ENCODE measurements around the gene SLX4IP.

- TF ChIP-seq EZH2 (IDR thresholded peaks at IDR 0.05): no peak
- TF ChIP-seq POLR2AphosphoS5 (IDR thresholded peaks at IDR 0.05; ENCODE audit: borderline replicate concordance, low read depth, low read length): no peak
- TF ChIP-seq FOXP2 (optimal IDR thresholded peaks at IDR 0.05; ENCODE audit: control extremely low read depth, extremely low read length, insufficient read depth): no peak
Measured at GRCh38 chr20:10453241-10453640, 18.1 kb downstream of the SLX4IP start.

Measured in SK-N-MC (cell line).